Measurements from ENCODE around the gene DSN1. TPM values are rescaled to one million over a fixed set of nuclear protein-coding genes. Genes with fewer than 3 reads are reported as not detected.

Gene DSN1
- total and polyA plus RNA-seq, 5 experiments from 2014 or later, result 8.6 to 12.6 (median 10.4) TPM

DNA sequence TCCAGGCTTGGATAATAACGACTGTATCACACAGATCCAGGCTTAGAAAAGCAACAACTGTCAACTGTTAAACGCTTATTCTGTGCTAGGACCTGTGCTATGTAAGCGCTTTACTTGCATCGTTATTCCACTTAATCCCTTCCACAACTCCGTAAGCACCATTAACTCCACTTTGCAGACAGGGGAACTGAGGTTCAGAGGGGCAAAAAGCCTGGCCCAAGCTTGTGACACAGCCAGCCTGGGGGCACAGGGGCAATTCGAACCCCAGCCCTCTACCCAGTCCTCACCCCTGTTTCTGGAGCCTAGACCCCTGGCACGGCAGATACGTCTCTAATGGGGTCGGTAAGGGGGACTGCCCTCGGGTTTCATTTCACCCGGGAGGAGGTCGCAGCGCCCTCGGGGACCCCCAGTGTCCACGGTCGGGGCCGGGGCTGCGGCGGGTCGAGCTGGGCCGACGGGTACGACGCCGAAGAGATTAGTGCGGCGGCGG lies 411 bp downstream of the DSN1 start:
- Mint-ChIP-seq H3K36me3 (peaks cover 0 to 4% (median 3%) of the 10 kb centered on the region in 3 donors), H3K4me1 (peaks cover 16 to 40% (median 24%) of the 10 kb centered on the region in 4 donors), H3K9me3 (no peaks in the 10 kb centered on the region), H3K27ac (peak overlapping the region; percentile 31 to 100 (median 98)), H3K27me3 (peaks cover 0 to 6% (median 0%) of the 10 kb centered on the region in 5 donors), H3K4me3 (peak overlapping the region; percentile 86 to 100 (median 99))
- ATAC-seq (no peak), DNase-seq (no peak)
- POLR2A ChIA-PET, result interaction anchor here (0.8 to 2.1 kb wide), 9 partner anchors 27 to 213 kb away, joined by 3 to 9 read pairs (median 3); partner anchors contain the start of genes NDRG3, RAB5IF and SLA2

DNA sequence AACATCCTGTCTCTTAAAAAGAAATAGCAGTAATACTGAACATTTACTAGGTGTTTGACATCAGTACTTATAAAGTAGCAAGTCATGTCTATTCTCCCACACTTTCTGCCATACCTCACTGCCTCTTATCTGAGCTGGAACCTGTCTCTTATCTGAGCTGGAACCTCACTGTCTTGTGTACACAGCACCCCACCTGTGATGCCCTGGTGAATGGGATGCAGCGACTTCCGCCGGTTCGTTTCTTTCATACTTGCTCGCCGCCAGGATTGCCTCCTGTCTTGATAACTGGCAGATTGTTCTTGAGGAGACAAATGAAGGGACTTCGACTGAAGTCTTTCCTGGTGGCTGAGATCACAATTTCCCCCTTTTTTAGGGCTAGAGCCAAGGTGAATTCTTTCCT lies 2.9 kb downstream of the DSN1 start:
- Mint-ChIP-seq H3K27me3 (peaks cover 0 to 6% (median 0%) of the 10 kb centered on the region in 5 donors), H3K4me1 (peaks cover 14 to 40% (median 24%) of the 10 kb centered on the region in 4 donors), H3K27ac (peak overlapping the region in 2 of 10 donors; percentile 14 to 18), H3K4me3 (peak overlapping the region in 1 of 10 donors; percentile 18), H3K9me3 (no peaks in the 10 kb centered on the region), H3K36me3 (peaks cover 0 to 20% (median 3%) of the 10 kb centered on the region in 3 donors)
- DNase-seq (no peak), ATAC-seq (no peak)
- POLR2A ChIA-PET, result no interaction called here

DNA sequence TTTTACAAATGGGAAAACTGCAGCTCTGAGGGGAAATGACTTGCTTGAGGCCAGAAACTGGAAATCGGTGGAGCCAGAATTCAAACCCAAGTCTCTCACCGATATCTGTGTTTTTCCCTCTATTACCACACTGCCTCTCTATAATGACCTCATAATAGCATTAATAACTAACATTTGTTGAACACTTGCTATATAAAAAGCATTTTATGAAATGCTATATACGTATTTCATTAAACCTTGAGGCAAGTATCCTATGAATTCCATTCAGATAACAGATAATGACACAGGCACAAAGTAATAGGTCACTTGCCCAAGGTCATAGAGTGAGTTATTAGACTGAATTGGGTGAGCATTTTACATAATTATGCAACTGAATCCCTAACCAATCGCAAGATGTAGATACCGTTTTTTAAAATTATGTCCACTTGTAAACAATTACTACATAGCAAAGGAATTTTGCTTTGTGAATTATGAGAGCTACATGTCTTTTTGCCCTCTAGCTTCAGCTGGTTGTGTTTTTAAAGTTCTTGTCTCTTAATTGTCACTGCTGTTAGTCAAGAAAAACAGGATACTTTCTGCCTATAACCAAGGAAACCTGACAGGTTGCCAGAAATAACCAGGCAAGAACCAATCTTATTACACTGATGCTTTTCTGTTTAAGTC lies 4.7 kb downstream of the DSN1 start:
- Mint-ChIP-seq H3K4me3 (no peak overlapping the region), H3K9me3 (no peaks in the 10 kb centered on the region), H3K36me3 (peaks cover 0 to 31% (median 3%) of the 10 kb centered on the region in 3 donors), H3K27me3 (peaks cover 0 to 3% (median 0%) of the 10 kb centered on the region in 5 donors), H3K4me1 (peaks cover 10 to 31% (median 16%) of the 10 kb centered on the region in 4 donors), H3K27ac (peak overlapping the region in 1 of 10 donors; percentile 38)
- POLR2A ChIA-PET, result interaction anchor here (0.6 kb wide), 1 partner anchor 16 kb away, joined by 3 read pairs; no protein-coding TSS in a partner anchor
- DNase-seq, result no peak
- no peak for ATAC-seq

- no peak overlapping the region for H3K27ac Mint-ChIP-seq
- H3K36me3 Mint-ChIP-seq, result peaks cover 4 to 37% (median 5%) of the 10 kb centered on the region in 3 donors
- no peak for ATAC-seq
- no peak for DNase-seq
- H3K4me1 Mint-ChIP-seq, result peaks cover 0 to 17% (median 0%) of the 10 kb centered on the region in 4 donors
- no peaks in the 10 kb centered on the region for H3K9me3 Mint-ChIP-seq
- POLR2A ChIA-PET, result interaction anchor here (0.7 kb wide), 1 partner anchor 30 kb away, joined by 6 read pairs; no protein-coding TSS in a partner anchor
- H3K27me3 Mint-ChIP-seq, result no peaks in the 10 kb centered on the region
- H3K4me3 Mint-ChIP-seq, result no peak overlapping the region
Measured at GRCh38 chr20:36761125-36761524, 12.4 kb downstream of the DSN1 start.

DNA sequence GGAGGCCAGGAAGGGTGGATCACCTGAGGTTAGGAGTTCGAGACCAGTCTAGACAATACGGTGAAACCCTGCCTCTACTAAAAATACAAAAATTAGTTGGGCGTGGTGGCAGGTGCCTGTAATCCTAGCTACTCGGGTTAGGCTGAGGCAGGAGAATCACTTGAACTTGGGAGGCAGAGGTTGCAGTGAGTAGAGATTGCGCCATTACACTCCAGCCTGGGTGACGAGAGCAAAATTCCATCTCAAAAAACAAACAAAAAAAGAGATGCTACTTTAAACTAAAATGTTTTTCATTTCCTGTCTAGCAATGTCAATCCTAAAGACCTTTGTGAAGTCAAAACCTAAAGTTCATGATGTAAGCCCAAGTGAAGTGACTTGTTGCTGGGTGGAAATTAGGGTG lies 12.9 kb downstream of the DSN1 start:
- ATAC-seq (no peak), DNase-seq (no peak)
- POLR2A ChIA-PET, result no interaction called here
- H3K9me3 Mint-ChIP-seq, result no peaks in the 10 kb centered on the region
- no peaks in the 10 kb centered on the region for H3K27me3 Mint-ChIP-seq
- peaks cover 4 to 38% (median 6%) of the 10 kb centered on the region in 3 donors for H3K36me3 Mint-ChIP-seq
- peaks cover 0 to 18% (median 0%) of the 10 kb centered on the region in 4 donors for H3K4me1 Mint-ChIP-seq
- no peak overlapping the region for H3K27ac Mint-ChIP-seq
- H3K4me3 Mint-ChIP-seq, result no peak overlapping the region

GRCh38 chr20:36758276-36758675 lies 15.3 kb downstream of the DSN1 start:
- no peaks in the 10 kb centered on the region for H3K9me3 Mint-ChIP-seq
- H3K27ac Mint-ChIP-seq, result peak overlapping the region in 1 of 10 donors; percentile 89
- H3K4me1 Mint-ChIP-seq, result peaks cover 0 to 23% (median 0%) of the 10 kb centered on the region in 4 donors
- no peaks in the 10 kb centered on the region for H3K27me3 Mint-ChIP-seq
- H3K4me3 Mint-ChIP-seq, result no peak overlapping the region
- no peak for ATAC-seq
- peaks cover 4 to 45% (median 6%) of the 10 kb centered on the region in 3 donors for H3K36me3 Mint-ChIP-seq
- POLR2A ChIA-PET, result no interaction called here
- no peak for DNase-seq

- no peak overlapping the region for H3K4me3 Mint-ChIP-seq
- peaks cover 0 to 23% (median 0%) of the 10 kb centered on the region in 4 donors for H3K4me1 Mint-ChIP-seq
- POLR2A ChIA-PET, result no interaction called here
- peaks cover 4 to 58% (median 18%) of the 10 kb centered on the region in 3 donors for H3K36me3 Mint-ChIP-seq
- H3K27ac Mint-ChIP-seq, result peak overlapping the region in 1 of 10 donors; percentile 46
- DNase-seq, result no peak
- H3K9me3 Mint-ChIP-seq, result no peaks in the 10 kb centered on the region
- H3K27me3 Mint-ChIP-seq, result no peaks in the 10 kb centered on the region
- no peak for ATAC-seq
Measured at GRCh38 chr20:36756496-36756895, 17.1 kb downstream of the DSN1 start.

GRCh38 chr20:36754656-36755222 lies 18.8 kb downstream of the DSN1 start:
- Mint-ChIP-seq H3K4me3 (no peak overlapping the region), H3K9me3 (no peaks in the 10 kb centered on the region), H3K4me1 (peaks cover 0 to 23% (median 0%) of the 10 kb centered on the region in 4 donors), H3K27me3 (no peaks in the 10 kb centered on the region), H3K27ac (peak overlapping the region in 2 of 10 donors; percentile 13 to 68), H3K36me3 (peaks cover 4 to 58% (median 21%) of the 10 kb centered on the region in 3 donors)
- DNase-seq (peak in 7 of 10 donors; percentile 26 to 55 (median 43)), ATAC-seq (peak; percentile 80)
- POLR2A ChIA-PET, result interaction anchor here (0.9 to 1.1 kb wide), 2 partner anchors 23 to 181 kb away, joined by 3 to 4 read pairs; partner anchors contain the start of gene TGIF2

GRCh38 chr20:36752582-36752981 lies 21.0 kb downstream of the DSN1 start:
- H3K27me3 Mint-ChIP-seq, result no peaks in the 10 kb centered on the region
- no peaks in the 10 kb centered on the region for H3K9me3 Mint-ChIP-seq
- no peak for DNase-seq
- H3K36me3 Mint-ChIP-seq, result peaks cover 2 to 50% (median 18%) of the 10 kb centered on the region in 3 donors
- ATAC-seq, result no peak
- POLR2A ChIA-PET, result interaction anchor here (0.7 kb wide), 1 partner anchor 190 kb away, joined by 4 read pairs; no protein-coding TSS in a partner anchor
- peaks cover 0 to 18% (median 0%) of the 10 kb centered on the region in 4 donors for H3K4me1 Mint-ChIP-seq
- H3K4me3 Mint-ChIP-seq, result no peak overlapping the region
- no peak overlapping the region for H3K27ac Mint-ChIP-seq

- Mint-ChIP-seq H3K27me3 (no peaks in the 10 kb centered on the region), H3K4me3 (peak within 1 kb of the TSS; percentile 84 to 92 (median 90)), H3K27ac (peak within 1 kb of the TSS; percentile 71 to 97 (median 96)), H3K9me3 (no peaks in the 10 kb centered on the region), H3K4me1 (peaks cover 10 to 34% (median 27%) of the 10 kb centered on the region in 4 donors), H3K36me3 (peaks cover 0 to 3% (median 2%) of the 10 kb centered on the region in 3 donors)
- DNase-seq, result peak; percentile 81 to 96 (median 91)
- peak; percentile 96 to 97 for ATAC-seq
- POLR2A ChIA-PET, result interaction anchor here (0.5 to 5.7 kb wide), 10 partner anchors 9 to 229 kb away, joined by 3 to 65 read pairs (median 3); partner anchors contain the start of genes DSN1, RAB5IF, SLA2 and TGIF2
Measured at GRCh38 chr20:36745927-36746659, 27.5 kb downstream of the DSN1 start, which contains the start of gene NDRG3. Gene NDRG3 (minus strand): TSS chr20:36746090. CDS start chr20:36721735, 24,355 bp downstream.

GRCh38 chr20:36745234-36745926 lies 28.2 kb downstream of the DSN1 start:
- POLR2A ChIA-PET, result interaction anchor here (0.9 to 5.7 kb wide), 8 partner anchors 8 to 140 kb away, joined by 3 to 65 read pairs (median 4); partner anchors contain the start of genes DSN1, RAB5IF and SLA2
- ATAC-seq (peak; percentile 37 to 40), DNase-seq (peak in 1 of 10 donors; percentile 2)
- Mint-ChIP-seq H3K9me3 (no peaks in the 10 kb centered on the region), H3K36me3 (no peaks in the 10 kb centered on the region), H3K4me1 (peaks cover 12 to 35% (median 27%) of the 10 kb centered on the region in 4 donors), H3K27me3 (no peaks in the 10 kb centered on the region), H3K27ac (peak overlapping the region; percentile 71 to 90 (median 80)), H3K4me3 (peak overlapping the region; percentile 80 to 92 (median 90))
